GM23248 (cell line): ENCODE measurements around the gene GAL3ST1.

Source experiments
- EZH2 ChIP-seq: fragments of 200-600 bp; sonication (generic); IDR thresholded peaks from 2 replicates; pipeline ENCODE4 v1.6.1; 2018; ENCODE audit warnings: antibody characterized with exemption, mild to moderate bottlenecking; ENCODE audit not compliant: insufficient read depth, poor library complexity, severe bottlenecking
- EZH2phosphoT487 ChIP-seq: fragments of 200-600 bp; sonication (generic); IDR thresholded peaks from 2 replicates; pipeline ENCODE4 v1.6.1; 2018; ENCODE audit warnings: antibody characterized with exemption, moderate library complexity, mild to moderate bottlenecking, low read depth; ENCODE audit not compliant: insufficient read depth

- TF ChIP-seq EZH2 (no peak), EZH2phosphoT487 (no peak)
These were observed 21.7 kb upstream of the GAL3ST1 start for GRCh38 chr22:30596199-30596598.
